HG02852 (cell line): ENCODE measurements around the gene CDK11B.

Source experiments
- ATAC-seq: cut with Tn5 transposase; IDR thresholded peaks from one replicate; pipeline ENCODE4 v1.9.1; 2021; ENCODE audit warnings: mild to moderate bottlenecking, moderate library complexity; ENCODE audit not compliant: unreplicated experiment

CDK11B gene

GRCh38 chr1:1617516-1617915 is 41.3 kb downstream of the CDK11B start:
- ATAC-seq, result no peak

- no peak for ATAC-seq
These were observed 42.0 kb downstream of the CDK11B start for GRCh38 chr1:1616838-1617237.

- ATAC-seq, result peak; percentile 28
These were observed 42.6 kb downstream of the CDK11B start for GRCh38 chr1:1616045-1616790.

GRCh38 chr1:1615256-1616044 is 43.4 kb downstream of the CDK11B start, which contains the start of gene MIB2:
Gene MIB2, plus strand, starts transcription at chr1:1615500. Its CDS starts 7,953 bp downstream, at chr1:1623453.
- ATAC-seq, result peak; percentile 83

GRCh38 chr1:1614954-1615255 is 43.9 kb downstream of the CDK11B start:
- no peak for ATAC-seq

- ATAC-seq, result no peak
These were observed 44.4 kb downstream of the CDK11B start for GRCh38 chr1:1614204-1614953.

- ATAC-seq, result no peak
These were observed 45.2 kb downstream of the CDK11B start for GRCh38 chr1:1613509-1614082.

- ATAC-seq, result no peak
These were observed 46.8 kb downstream of the CDK11B start for GRCh38 chr1:1612104-1612400.

- ATAC-seq, result no peak
These were observed 48.0 kb downstream of the CDK11B start for GRCh38 chr1:1610796-1611195.

- ATAC-seq, result no peak
These were observed 48.9 kb downstream of the CDK11B start for GRCh38 chr1:1609822-1610485.

GRCh38 chr1:1606232-1606631 is 52.6 kb downstream of the CDK11B start:
- no peak for ATAC-seq

GRCh38 chr1:1605724-1606123 is 53.1 kb downstream of the CDK11B start:
- no peak for ATAC-seq

GRCh38 chr1:1605034-1605591 is 53.7 kb downstream of the CDK11B start:
- no peak for ATAC-seq

GRCh38 chr1:1604374-1605033 is 54.3 kb downstream of the CDK11B start:
- ATAC-seq, result no peak

GRCh38 chr1:1603671-1604373 is 55.0 kb downstream of the CDK11B start:
- no peak for ATAC-seq

- no peak for ATAC-seq
These were observed 55.8 kb downstream of the CDK11B start for GRCh38 chr1:1602968-1603506.

GRCh38 chr1:1602304-1602967 is 56.4 kb downstream of the CDK11B start:
- ATAC-seq, result no peak

GRCh38 chr1:1601564-1602303 is 57.1 kb downstream of the CDK11B start:
- ATAC-seq, result no peak
